ENCODE results near the gene CRKL.

- no peak for TF ChIP-seq CTCF (IDR thresholded peaks at IDR 0.05)
- no peak for TF ChIP-seq POLR2A (IDR thresholded peaks at IDR 0.05)
Observed at GRCh38 chr22:20926243-20926642, 9.0 kb downstream of the CRKL start.

All from esophagus squamous epithelium (tissue), 4 donors.